A673 (cell line): ENCODE measurements around the gene TRIAP1. TPM values are rescaled to one million over a fixed set of nuclear protein-coding genes. Genes with fewer than 3 reads are reported as not detected.

Experiments
- BruUV-seq: library from RNA; stranded (reverse); fragments of 400-500 nt; replicated peaks from 2 replicates; lab custom pipeline; 2021; lab: Mats Ljungman, UMichigan
- CTCF ChIA-PET: fragments of 300-600 bp; sonication (Branson Sonifier 250); formaldehyde crosslinking; loops from one replicate; lab custom pipeline; 2022; ENCODE audit warnings: antibody characterized with exemption; lab: Charles Lee
- POLR2A ChIA-PET: fragments of 300-600 bp; sonication (Branson Sonifier 250); formaldehyde crosslinking; loops from one replicate; lab custom pipeline; 2022; ENCODE audit warnings: antibody characterized with exemption; ENCODE audit not compliant: low non-redundant PET; lab: Charles Lee
- DNase-seq: peaks from one replicate; pipeline ENCODE4 v3.0.0-alpha.2; 2015; ENCODE audit warnings: low spot score
- H3K27ac ChIP-seq: fragments of 200-600 bp; sonication (generic); 2 replicates; pipeline ENCODE4 v1.5.1; 2016; ENCODE audit warnings: mixed run types, low read depth, mild to moderate bottlenecking, mixed read lengths, antibody characterized with exemption, low read length; ENCODE audit not compliant: poor library complexity, severe bottlenecking
- H3K27me3 ChIP-seq: fragments of 200-600 bp; sonication (generic); replicated peaks from 2 replicates; pipeline ENCODE4 v1.6.1; 2017; ENCODE audit warnings: mixed run types, low read depth, mild to moderate bottlenecking, mixed read lengths, antibody characterized with exemption, low read length; ENCODE audit not compliant: insufficient read depth, poor library complexity
- H3K36me3 ChIP-seq: fragments of 200-600 bp; sonication (generic); 2 replicates; pipeline ENCODE4 v1.6.1; 2016; ENCODE audit warnings: mixed run types, mild to moderate bottlenecking, mixed read lengths, antibody characterized with exemption, low read length; ENCODE audit not compliant: insufficient read depth, poor library complexity, severe bottlenecking
- H3K4me1 ChIP-seq: fragments of 200-600 bp; sonication (generic); 2 replicates; pipeline ENCODE4 v1.6.1; 2017; ENCODE audit warnings: mixed run types, mild to moderate bottlenecking, mixed read lengths, antibody characterized with exemption, low read length; ENCODE audit not compliant: insufficient read depth, poor library complexity, severe bottlenecking
- H3K4me3 ChIP-seq: fragments of 200-600 bp; sonication (generic); 2 replicates; pipeline ENCODE4 v1.5.1; 2016; ENCODE audit warnings: low read depth, mixed run types, mild to moderate bottlenecking, mixed read lengths, low read length; ENCODE audit not compliant: poor library complexity, severe bottlenecking
- H3K9me3 ChIP-seq: fragments of 200-600 bp; sonication (generic); 2 replicates; pipeline ENCODE4 v1.6.1; 2016; ENCODE audit warnings: mixed run types, low read depth, mild to moderate bottlenecking, mixed read lengths, antibody characterized with exemption, low read length; ENCODE audit not compliant: poor library complexity, severe bottlenecking
- EZH2 ChIP-seq: fragments of 200-600 bp; sonication (generic); IDR thresholded peaks from 2 replicates; pipeline ENCODE4 v1.6.1; 2017; ENCODE audit warnings: borderline replicate concordance, low read depth, mild to moderate bottlenecking, mixed read lengths, antibody characterized with exemption, low read length; ENCODE audit not compliant: poor library complexity, severe bottlenecking
- intact Hi-C: fragments of 100-400 bp; cut with micrococcal nuclease; formaldehyde crosslinking; loops from one replicate; pipeline ENCODE4 v1.10.0; 2022; ENCODE audit not compliant: unreplicated experiment
- total RNA-seq: library from RNA; stranded (reverse); gene quantifications from 2 replicates; pipeline ENCODE4 v1.2.3, GENCODE V29; 2021
- TF ChIP-seq, protein P1 (sequence below): fragments of 300-800, 200-600 bp; sonication (generic); conservative IDR thresholded peaks from 2 replicates; pipeline ENCODE4 v1.5.1; 2017; ENCODE audit warnings: low read depth, mild to moderate bottlenecking, antibody characterized with exemption, low read length, moderate library complexity, mixed read lengths

TRIAP1 gene
- total RNA-seq, 1 experiment from 2014 or later: 36.4 TPM

- intact Hi-C loops: no loop called here
- Histone ChIP-seq H3K4me1 (no peaks in the 10 kb centered on the region), H3K4me3 (no peak overlapping the region), H3K9me3 (no peaks in the 10 kb centered on the region), H3K27me3 (no peaks in the 10 kb centered on the region), H3K27ac (no peak overlapping the region), H3K36me3 (no peaks in the 10 kb centered on the region)
- ChIA-PET POLR2A (no interaction called here), CTCF (no interaction called here)
- BruUV-seq: no TSS peak
- DNase-seq: no peak
- TF ChIP-seq EZH2: no peak
These were observed 32.1 kb downstream of the TRIAP1 start for GRCh38 chr12:120413901-120414695.

- Histone ChIP-seq H3K27me3 (no peaks in the 10 kb centered on the region), H3K4me1 (no peaks in the 10 kb centered on the region), H3K4me3 (no peak overlapping the region), H3K9me3 (no peaks in the 10 kb centered on the region), H3K36me3 (no peaks in the 10 kb centered on the region), H3K27ac (no peak overlapping the region)
- BruUV-seq: no TSS peak
- DNase-seq: peak; percentile 37
- POLR2A ChIA-PET: interaction anchor here (0.5 kb wide), 1 partner anchor 41 kb away, joined by 3 read pairs; no protein-coding TSS in a partner anchor
- intact Hi-C loops: no loop called here
- CTCF ChIA-PET: no interaction called here
- no peak for TF ChIP-seq EZH2
- TF ChIP-seq, protein P1, sequence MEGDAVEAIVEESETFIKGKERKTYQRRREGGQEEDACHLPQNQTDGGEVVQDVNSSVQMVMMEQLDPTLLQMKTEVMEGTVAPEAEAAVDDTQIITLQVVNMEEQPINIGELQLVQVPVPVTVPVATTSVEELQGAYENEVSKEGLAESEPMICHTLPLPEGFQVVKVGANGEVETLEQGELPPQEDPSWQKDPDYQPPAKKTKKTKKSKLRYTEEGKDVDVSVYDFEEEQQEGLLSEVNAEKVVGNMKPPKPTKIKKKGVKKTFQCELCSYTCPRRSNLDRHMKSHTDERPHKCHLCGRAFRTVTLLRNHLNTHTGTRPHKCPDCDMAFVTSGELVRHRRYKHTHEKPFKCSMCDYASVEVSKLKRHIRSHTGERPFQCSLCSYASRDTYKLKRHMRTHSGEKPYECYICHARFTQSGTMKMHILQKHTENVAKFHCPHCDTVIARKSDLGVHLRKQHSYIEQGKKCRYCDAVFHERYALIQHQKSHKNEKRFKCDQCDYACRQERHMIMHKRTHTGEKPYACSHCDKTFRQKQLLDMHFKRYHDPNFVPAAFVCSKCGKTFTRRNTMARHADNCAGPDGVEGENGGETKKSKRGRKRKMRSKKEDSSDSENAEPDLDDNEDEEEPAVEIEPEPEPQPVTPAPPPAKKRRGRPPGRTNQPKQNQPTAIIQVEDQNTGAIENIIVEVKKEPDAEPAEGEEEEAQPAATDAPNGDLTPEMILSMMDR: no peak
These were observed 33.8 kb downstream of the TRIAP1 start for GRCh38 chr12:120412421-120412820.

GRCh38 chr12:120408771-120409170 is 37.4 kb downstream of the TRIAP1 start:
- Histone ChIP-seq H3K27ac (no peak overlapping the region), H3K9me3 (no peaks in the 10 kb centered on the region), H3K4me3 (no peak overlapping the region), H3K36me3 (no peaks in the 10 kb centered on the region), H3K27me3 (no peaks in the 10 kb centered on the region), H3K4me1 (no peaks in the 10 kb centered on the region)
- BruUV-seq: no TSS peak
- DNase-seq: no peak
- ChIA-PET POLR2A (no interaction called here), CTCF (no interaction called here)
- intact Hi-C loops: no loop called here
- TF ChIP-seq, protein P1: no peak
- TF ChIP-seq EZH2: no peak
